ENCODE results near the gene KIF3A.
"Not testable (repeated sequence)": the region's sequence is repeated elsewhere in the genome, so short reads cannot be mapped to it uniquely, and the experiment has no call there.

KIF3A gene

DNA sequence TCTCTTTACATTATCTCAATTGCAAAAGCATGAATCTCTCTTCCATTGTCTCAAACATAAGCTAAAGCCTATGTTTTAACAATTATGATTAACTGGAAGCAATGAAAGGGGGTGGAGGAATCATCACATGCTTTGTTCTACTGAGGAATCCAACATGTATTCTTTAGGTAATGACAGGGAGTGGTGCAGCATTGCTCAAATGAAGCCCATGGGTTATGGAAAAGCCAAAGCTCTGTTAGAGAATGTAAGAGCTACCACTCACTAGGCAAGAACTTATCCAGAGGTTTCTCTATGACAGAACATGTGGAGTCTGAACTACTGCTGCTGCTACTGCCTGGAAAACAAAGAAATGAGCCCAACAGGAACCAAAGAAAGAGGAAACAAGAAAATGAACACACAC, 28.7 kb downstream of the KIF3A start:
- Histone ChIP-seq H2AFZ (ENCODE audit: low read depth) (no peak overlapping the region), H3K9ac (no peak overlapping the region), H4K20me1 (ENCODE audit: insufficient read depth) (no peaks in the 10 kb centered on the region), H3K79me2 (ENCODE audit: insufficient read depth, low read depth) (no peaks in the 10 kb centered on the region), H3K4me1 (ENCODE audit: low read depth, poor library complexity, severe bottlenecking) (no peaks in the 10 kb centered on the region), H3K27ac (no peak overlapping the region), H3K27me3 (ENCODE audit: insufficient read depth, low read depth) (no peaks in the 10 kb centered on the region), H3K36me3 (ENCODE audit: insufficient read depth) (no peaks in the 10 kb centered on the region), H3K4me3 (IDR thresholded peaks at IDR 0.05; ENCODE audit: insufficient read depth, low read depth, low read length) (no peak overlapping the region), H3K4me2 (no peak overlapping the region)
- TF ChIP-seq, protein P1, sequence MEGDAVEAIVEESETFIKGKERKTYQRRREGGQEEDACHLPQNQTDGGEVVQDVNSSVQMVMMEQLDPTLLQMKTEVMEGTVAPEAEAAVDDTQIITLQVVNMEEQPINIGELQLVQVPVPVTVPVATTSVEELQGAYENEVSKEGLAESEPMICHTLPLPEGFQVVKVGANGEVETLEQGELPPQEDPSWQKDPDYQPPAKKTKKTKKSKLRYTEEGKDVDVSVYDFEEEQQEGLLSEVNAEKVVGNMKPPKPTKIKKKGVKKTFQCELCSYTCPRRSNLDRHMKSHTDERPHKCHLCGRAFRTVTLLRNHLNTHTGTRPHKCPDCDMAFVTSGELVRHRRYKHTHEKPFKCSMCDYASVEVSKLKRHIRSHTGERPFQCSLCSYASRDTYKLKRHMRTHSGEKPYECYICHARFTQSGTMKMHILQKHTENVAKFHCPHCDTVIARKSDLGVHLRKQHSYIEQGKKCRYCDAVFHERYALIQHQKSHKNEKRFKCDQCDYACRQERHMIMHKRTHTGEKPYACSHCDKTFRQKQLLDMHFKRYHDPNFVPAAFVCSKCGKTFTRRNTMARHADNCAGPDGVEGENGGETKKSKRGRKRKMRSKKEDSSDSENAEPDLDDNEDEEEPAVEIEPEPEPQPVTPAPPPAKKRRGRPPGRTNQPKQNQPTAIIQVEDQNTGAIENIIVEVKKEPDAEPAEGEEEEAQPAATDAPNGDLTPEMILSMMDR (conservative IDR thresholded peaks at IDR 0.05; ENCODE audit: low read depth, low read length) = no peak

DNA sequence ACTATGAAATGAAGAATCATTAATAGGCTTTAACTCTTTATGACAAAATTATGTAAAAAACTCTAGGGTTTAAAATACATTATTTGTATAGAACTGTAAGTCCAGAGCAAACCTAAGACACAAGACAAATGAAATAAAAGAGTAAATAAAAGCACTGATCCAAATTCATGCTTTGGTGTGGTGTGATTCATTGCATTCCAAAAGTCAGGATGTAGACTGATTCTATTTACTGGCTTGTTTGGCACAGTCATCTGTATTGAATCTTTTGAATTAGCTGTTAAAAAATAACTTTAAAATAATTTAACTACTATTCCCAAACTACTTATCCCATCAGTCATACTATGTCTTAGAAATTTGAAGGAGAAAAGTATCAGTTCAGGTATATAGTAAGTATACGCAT, 32.5 kb downstream of the KIF3A start:
- Histone ChIP-seq H3K27me3 (ENCODE audit: insufficient read depth, low read depth) (no peaks in the 10 kb centered on the region), H3K36me3 (ENCODE audit: insufficient read depth) (no peaks in the 10 kb centered on the region), H3K4me2 (no peak overlapping the region), H3K27ac (no peak overlapping the region), H4K20me1 (ENCODE audit: insufficient read depth) (no peaks in the 10 kb centered on the region), H3K4me3 (IDR thresholded peaks at IDR 0.05; ENCODE audit: insufficient read depth, low read depth, low read length) (no peak overlapping the region), H3K4me1 (ENCODE audit: low read depth, poor library complexity, severe bottlenecking) (no peaks in the 10 kb centered on the region), H3K9ac (no peak overlapping the region), H3K79me2 (ENCODE audit: insufficient read depth, low read depth) (no peaks in the 10 kb centered on the region), H2AFZ (ENCODE audit: low read depth) (no peak overlapping the region)
- TF ChIP-seq, protein P1 (conservative IDR thresholded peaks at IDR 0.05; ENCODE audit: low read depth, low read length) = no peak

DNA sequence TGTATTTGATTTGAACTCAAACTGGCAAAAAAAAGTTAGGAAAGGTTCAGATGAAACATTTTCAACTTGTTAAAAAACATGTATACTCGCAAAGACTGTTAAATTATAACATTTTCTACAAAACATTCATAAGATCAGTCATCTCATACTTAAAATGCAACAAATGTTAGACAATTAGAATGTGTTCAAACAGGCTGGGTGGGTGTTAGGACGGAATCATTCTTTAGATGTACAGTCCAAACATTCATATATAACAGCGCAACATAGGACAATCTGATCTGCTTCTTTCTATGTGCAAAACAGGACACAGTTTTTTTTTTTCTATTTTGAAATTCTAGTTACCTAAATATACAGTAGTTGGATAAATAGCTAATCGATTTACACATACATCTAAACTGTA, 41.4 kb downstream of the KIF3A start:
- Histone ChIP-seq H3K36me3 (ENCODE audit: insufficient read depth) (peaks cover 3% of the 10 kb centered on the region; the same call in 1 of the 2 replicates), H3K4me2 (no peak overlapping the region), H3K79me2 (ENCODE audit: insufficient read depth, low read depth) (no peaks in the 10 kb centered on the region), H3K4me3 (IDR thresholded peaks at IDR 0.05; ENCODE audit: insufficient read depth, low read depth, low read length) (no peak overlapping the region), H3K9ac (no peak overlapping the region), H4K20me1 (ENCODE audit: insufficient read depth) (no peaks in the 10 kb centered on the region), H3K27ac (no peak overlapping the region), H2AFZ (ENCODE audit: low read depth) (no peak overlapping the region), H3K4me1 (ENCODE audit: low read depth, poor library complexity, severe bottlenecking) (peaks cover 19% of the 10 kb centered on the region), H3K27me3 (ENCODE audit: insufficient read depth, low read depth) (no peaks in the 10 kb centered on the region)
- TF ChIP-seq, protein P1 (conservative IDR thresholded peaks at IDR 0.05; ENCODE audit: low read depth, low read length) = no peak

DNA sequence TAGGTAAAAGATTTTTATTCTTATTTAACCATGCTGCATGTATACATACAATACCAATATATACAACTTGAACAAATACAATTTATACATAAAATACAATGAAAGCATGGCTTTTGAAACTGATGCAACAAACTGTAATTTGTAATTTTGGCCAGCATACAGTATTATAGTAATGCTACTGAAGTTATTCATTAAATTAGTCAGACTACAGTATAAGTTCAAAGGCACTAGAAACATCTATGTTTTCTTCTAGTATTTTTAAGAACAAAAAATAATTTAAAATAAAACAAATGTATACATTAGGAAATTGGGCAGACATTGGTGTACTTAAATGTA, 44.7 kb downstream of the KIF3A start:
- 0 out of 2 replicates have a peak overlapping the region, but pooled peaks have one; percentile 4 for H3K27ac ChIP-seq
- H3K36me3 ChIP-seq (ENCODE audit: insufficient read depth) = no peaks in the 10 kb centered on the region
- no peak overlapping the region for H3K9ac ChIP-seq
- peaks cover 19% of the 10 kb centered on the region for H3K4me1 ChIP-seq (ENCODE audit: low read depth, poor library complexity, severe bottlenecking)
- H3K4me3 ChIP-seq (IDR thresholded peaks at IDR 0.05; ENCODE audit: insufficient read depth, low read depth, low read length) = no peak overlapping the region
- H2AFZ ChIP-seq (ENCODE audit: low read depth) = no peak overlapping the region
- H4K20me1 ChIP-seq (ENCODE audit: insufficient read depth) = no peaks in the 10 kb centered on the region
- TF ChIP-seq, protein P1 (conservative IDR thresholded peaks at IDR 0.05; ENCODE audit: low read depth, low read length) = no peak
- H3K27me3 ChIP-seq (ENCODE audit: insufficient read depth, low read depth) = no peaks in the 10 kb centered on the region
- no peaks in the 10 kb centered on the region for H3K79me2 ChIP-seq (ENCODE audit: insufficient read depth, low read depth)
- peak overlapping the region; percentile 38; the same call in 1 of the 2 replicates for H3K4me2 ChIP-seq

DNA sequence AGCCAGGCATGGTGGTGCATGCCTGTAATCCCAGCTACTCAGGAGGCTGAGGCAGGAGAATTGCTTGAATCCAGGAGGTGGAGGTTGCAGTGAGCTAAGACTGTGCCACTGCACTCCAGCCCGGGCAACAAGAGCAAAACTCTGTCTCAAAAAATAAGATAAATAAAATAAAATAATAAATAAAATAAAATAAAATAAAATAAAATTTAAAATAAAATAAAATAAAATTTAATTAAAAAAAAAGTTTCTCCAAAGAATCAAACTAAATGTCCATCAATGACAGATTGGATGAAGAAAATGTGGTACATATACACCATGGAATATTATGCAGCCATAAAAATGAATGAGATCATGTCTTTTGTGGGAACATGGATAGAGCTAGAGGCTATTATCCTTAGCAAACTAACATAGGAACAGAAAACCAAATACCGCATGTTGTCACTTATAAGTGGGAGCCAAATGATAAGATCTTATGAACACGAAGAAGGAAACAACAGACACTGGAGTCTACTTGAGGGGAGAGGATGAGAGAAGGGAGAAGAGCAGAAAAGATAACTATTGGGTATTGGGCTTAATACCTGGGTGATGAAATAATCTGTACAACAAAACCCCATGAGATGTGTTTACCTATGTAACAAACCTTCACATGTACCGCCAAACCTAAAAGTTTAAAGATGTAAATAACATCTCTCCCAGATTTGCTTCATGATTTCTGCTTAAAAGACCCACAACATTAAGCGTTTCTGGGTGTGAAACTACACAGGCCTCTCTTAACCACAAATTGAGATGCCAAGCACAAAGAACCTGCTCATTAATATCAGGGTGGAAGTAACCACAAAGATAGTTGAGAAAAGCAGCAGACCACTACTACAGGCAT, 45.4 kb downstream of the KIF3A start:
- H3K36me3 ChIP-seq (ENCODE audit: insufficient read depth); H4K20me1 ChIP-seq (ENCODE audit: insufficient read depth); H3K9ac ChIP-seq; H3K4me3 ChIP-seq (IDR thresholded peaks at IDR 0.05; ENCODE audit: insufficient read depth, low read depth, low read length); H3K27me3 ChIP-seq (ENCODE audit: insufficient read depth, low read depth); H2AFZ ChIP-seq (ENCODE audit: low read depth); H3K79me2 ChIP-seq (ENCODE audit: insufficient read depth, low read depth): not testable (repeated sequence)
- peaks cover 19% of the 10 kb centered on the region for H3K4me1 ChIP-seq (ENCODE audit: low read depth, poor library complexity, severe bottlenecking)
- H3K27ac ChIP-seq = 0 out of 2 replicates have a peak overlapping the region, but pooled peaks have one; percentile 4
- H3K4me2 ChIP-seq = peak overlapping the region; percentile 38; the same call in 1 of the 2 replicates
